Fibroblast of gingiva (primary cell): Measurements from ENCODE around the gene GOLGA8B.
"Not testable (repeated sequence)": the region's sequence is repeated elsewhere in the genome, so short reads cannot be mapped to it uniquely, and the experiment has no call there.

ENCODE experiments used
- DNase-seq: peaks from one replicate; pipeline ENCODE4 v3.0.0-alpha.2; 2011; ENCODE audit warnings: low read depth

Gene GOLGA8B

DNA sequence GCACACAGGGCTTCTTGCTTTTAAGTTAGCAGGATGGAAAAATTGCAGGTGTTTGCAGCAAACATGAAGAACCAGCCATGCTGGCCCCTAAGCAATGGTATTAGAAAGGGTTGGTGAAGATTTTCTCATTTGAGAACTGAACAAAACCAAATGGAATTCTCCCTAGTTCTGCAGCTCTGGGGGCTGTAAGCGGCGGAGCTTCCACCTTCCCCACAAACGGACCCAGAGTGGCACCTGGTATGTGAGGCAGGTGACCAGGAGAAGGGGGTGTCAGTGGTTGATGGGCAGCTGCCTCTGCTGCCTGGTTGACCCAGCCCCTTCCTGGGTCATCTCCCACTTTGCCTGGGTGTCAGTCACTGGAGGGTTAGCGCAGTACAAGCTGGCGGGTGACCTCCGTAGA, 22.6 kb downstream of the GOLGA8B start:
- DNase-seq, result not testable (repeated sequence)

DNA sequence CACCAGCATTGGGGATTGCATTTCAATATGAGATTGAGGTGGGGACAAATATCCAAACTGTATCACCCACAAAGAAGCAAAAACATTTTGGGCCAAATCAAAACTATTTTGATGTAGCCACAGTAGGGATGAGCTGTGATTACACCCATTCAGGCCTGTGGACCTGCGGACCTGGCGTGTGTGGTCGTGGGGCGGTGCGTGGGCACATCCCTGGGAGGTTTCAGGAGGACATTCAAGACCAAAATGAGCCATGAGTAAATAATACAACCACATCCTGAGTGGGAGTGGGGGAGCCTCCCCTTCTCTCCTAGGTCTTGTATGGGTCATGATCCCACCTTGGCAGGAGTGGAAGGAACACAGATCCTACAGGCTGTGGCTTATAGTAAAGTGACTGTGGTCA, 23.7 kb downstream of the GOLGA8B start:
- not testable (repeated sequence) for DNase-seq

DNA sequence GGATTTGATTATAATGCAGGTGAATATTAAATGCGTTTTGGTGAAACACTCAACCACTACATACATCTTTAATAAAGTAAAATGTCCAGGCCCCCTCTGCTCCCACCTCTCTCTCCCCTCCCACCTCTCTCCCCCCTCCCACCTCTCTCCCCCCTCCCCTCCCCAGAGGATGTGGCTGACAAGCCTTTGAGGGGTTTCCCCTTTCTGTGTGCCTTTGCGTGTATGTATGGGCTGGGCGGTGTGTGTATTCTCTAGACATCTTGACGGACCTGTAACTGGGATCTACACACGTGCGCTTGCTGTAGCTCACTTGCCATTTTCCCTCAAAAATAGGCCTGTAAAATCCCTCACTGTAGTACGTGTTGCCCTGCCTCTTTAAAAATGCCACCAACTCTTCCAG, 28.3 kb downstream of the GOLGA8B start:
- not testable (repeated sequence) for DNase-seq

DNA sequence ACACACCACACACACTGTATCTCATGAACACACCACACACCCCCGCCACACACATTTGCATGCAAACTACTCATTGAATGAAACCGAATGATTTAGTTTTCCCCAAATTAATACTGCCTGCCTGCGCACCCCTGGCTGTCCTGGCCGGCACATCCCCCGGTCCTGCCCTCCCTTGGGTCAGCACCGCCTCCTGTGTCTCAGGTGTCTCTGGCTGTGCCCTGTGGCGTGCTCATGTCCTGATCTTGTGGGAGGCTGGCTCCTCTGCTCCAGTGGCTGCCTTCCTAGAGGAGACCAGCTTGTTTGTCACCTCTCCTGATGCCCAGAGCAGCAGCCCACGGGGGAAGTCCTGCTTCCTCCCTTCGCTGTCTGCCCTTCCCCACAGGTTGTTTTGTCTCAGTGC, 28.7 kb downstream of the GOLGA8B start:
- DNase-seq, result not testable (repeated sequence)

DNA sequence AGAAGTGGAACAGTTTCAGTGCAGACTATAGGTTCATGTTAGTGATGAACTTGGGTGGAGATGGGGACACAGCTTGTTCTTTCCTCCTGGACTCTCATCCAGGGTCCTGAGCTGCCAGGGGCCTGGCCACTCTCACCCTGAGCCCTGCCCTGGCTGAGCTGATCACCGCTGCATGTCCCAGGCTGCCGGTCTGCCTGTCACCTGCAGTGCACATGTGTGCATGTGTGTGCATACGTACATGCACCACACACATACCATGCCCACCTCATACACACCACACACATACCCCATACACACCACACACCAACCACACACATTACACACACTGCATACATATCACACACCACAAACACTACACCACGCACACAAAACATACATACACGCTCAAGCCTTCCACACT, 29.3 kb downstream of the GOLGA8B start:
- DNase-seq, result not testable (repeated sequence)

DNA sequence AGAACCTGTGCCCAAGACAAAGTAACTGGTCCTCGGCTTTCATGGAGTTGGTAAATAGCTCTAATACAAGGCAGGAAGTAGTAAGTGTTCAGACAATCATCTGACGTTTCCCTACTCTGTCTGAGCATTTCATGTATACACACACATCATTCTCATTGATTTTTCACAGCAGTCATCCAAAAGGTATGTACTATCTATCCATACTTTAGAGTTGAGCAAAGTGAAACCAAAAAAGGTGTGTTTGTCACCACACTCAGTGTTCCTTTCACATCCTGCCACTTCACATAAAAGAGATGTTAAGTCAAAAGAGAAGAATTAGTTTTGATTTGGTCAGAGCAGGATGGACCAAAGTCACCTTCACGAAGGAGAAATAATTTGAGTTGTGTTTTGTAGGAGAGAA, 33.3 kb downstream of the GOLGA8B start:
- not testable (repeated sequence) for DNase-seq

DNA sequence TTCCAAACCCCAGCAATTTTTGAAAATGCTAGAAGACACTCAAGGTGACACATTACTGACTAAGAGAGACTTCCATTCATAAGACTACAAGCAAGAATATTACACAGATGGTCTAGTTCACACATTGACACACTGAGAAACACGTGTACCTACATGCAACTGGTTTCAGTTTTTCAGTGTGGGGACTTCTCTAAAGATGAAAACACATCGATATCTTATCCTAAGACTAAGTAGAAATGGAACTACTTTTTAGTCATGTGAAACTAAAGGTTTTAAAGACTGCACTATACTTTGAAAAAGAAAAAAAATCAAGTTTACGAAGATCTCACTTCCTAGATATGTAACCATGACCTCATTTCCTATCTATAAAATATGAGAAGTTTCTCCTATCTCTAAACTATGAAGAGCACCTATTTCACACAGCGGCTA, 34.1 kb downstream of the GOLGA8B start:
- not testable (repeated sequence) for DNase-seq

DNA sequence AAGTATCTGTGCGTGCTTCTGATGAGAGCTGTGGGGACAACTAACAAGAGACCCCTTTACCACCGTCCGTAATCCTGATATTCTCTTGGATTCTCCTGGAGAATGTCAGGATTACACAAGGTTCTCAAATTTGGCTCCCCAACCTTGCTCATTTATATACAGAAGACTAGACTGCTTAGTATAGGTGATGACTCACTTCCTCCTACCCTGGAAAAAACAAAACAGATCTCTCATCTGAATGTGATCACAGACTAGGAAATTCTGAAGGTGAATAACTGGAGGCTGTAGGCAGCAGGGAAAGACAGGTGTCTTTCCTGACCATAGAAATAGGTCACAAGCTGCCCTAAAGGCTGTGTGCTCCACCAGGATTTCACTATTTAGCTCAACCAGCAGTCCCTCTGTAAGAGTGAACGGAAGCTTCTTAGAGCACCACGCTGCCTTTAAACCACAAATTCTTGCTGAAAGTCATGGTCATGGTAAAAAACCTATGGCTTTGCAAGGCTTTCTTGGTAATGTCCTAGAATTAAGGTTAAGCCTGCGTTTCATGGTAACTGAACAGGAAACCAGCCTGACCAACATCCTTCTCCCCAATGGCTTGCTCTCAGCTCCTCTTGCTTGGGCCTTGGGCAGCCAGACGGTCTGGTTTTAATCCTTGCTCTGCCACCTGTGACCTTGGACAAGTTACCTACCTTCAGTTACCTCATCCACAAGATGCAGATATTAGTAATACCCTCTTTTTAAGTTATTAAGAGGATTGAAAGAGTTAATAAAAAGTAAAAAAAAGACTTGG, 39.4 kb downstream of the GOLGA8B start:
- not testable (repeated sequence) for DNase-seq

DNA sequence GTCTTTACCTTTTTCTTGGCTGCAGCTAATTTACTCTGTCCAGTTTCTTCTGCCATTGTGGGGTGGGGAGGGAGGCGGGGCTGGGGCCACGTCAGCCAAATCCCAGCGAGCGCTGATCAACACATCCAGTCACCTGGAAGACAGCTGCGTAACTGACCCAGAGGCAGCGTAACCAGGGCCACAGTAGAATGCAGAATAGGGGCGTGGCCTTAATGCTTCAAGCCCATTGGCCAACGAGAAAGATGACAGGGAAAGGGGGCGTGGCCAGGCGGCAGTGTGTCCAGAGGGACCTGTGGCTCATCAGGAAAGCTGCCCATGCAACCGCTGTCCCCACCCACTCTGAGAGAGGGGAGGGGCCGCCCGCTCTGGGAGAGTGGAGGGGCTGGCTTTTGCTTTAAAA, 47.6 kb downstream of the GOLGA8B start:
- DNase-seq, result not testable (repeated sequence)
